SK-N-SH treated with all-trans-retinoic acid at 6 μM for 48 hours (cell line): ENCODE data around the gene INTS3.

Experiments used
- ATAC-seq: fragments of 200-7000 bp; cut with Tn5 transposase; 3 replicates; pipeline ENCODE4 v1.9.1; 2020; ENCODE audit warnings: mild to moderate bottlenecking, moderate library complexity
- ARNTL ChIP-seq: fragments of 450-650 bp; formaldehyde crosslinking; IDR thresholded peaks from 2 replicates; pipeline ENCODE4 v1.5.0; 2020; ENCODE audit warnings: low read depth, mild to moderate bottlenecking, moderate library complexity, borderline replicate concordance
- BACH2 ChIP-seq: fragments of 250-450 bp; sonication (Bioruptor Pico); IDR thresholded peaks from 2 replicates; pipeline ENCODE4 v1.9.0; 2021; ENCODE audit warnings: mild to moderate bottlenecking, borderline replicate concordance
- CREB5 ChIP-seq: fragments of 250-450 bp; sonication (Bioruptor Pico); IDR thresholded peaks from 2 replicates; pipeline ENCODE4 v1.5.1; 2020; ENCODE audit warnings: low read depth, mild to moderate bottlenecking, moderate library complexity
- CSRNP3 ChIP-seq: fragments of 250-450 bp; sonication (Bioruptor Pico); IDR thresholded peaks from 2 replicates; pipeline ENCODE4 v1.5.1; 2021; ENCODE audit warnings: mild to moderate bottlenecking, moderate library complexity
- ESRRG ChIP-seq: fragments of 250-450 bp; sonication (Bioruptor Pico); IDR thresholded peaks from 2 replicates; pipeline ENCODE4 v1.6.1; 2021; ENCODE audit warnings: mild to moderate bottlenecking
- GLIS3 ChIP-seq: fragments of 250-450 bp; sonication (Bioruptor Pico); IDR thresholded peaks from 2 replicates; pipeline ENCODE4 v1.5.0; 2020; ENCODE audit warnings: mild to moderate bottlenecking, moderate library complexity
- ISL1 ChIP-seq: fragments of 250-450 bp; sonication (Bioruptor Pico); IDR thresholded peaks from 2 replicates; pipeline ENCODE4 v2.1.2; 2022; ENCODE audit warnings: mild to moderate bottlenecking, moderate library complexity
- OSR1 ChIP-seq: fragments of 250-450 bp; sonication (Bioruptor Pico); IDR thresholded peaks from 2 replicates; pipeline ENCODE4 v1.8.0; 2022; ENCODE audit warnings: moderate library complexity, mild to moderate bottlenecking, inconsistent platforms
- PATZ1 ChIP-seq: fragments of 250-450 bp; sonication (Bioruptor Pico); IDR thresholded peaks from 2 replicates; pipeline ENCODE4 v1.8.0; 2020; ENCODE audit warnings: mild to moderate bottlenecking, moderate library complexity, borderline replicate concordance
- POU6F1 ChIP-seq: fragments of 250-450 bp; sonication (Bioruptor Pico); IDR thresholded peaks from 2 replicates; pipeline ENCODE4 v1.8.0; 2021; ENCODE audit warnings: low read depth, mild to moderate bottlenecking, moderate library complexity, borderline replicate concordance
- PPARA ChIP-seq: fragments of 250-450 bp; sonication (Bioruptor Pico); IDR thresholded peaks from 2 replicates; pipeline ENCODE4 v1.5.0; 2020; ENCODE audit warnings: mild to moderate bottlenecking, borderline replicate concordance
- RARB ChIP-seq: fragments of 250-450 bp; sonication (Bioruptor Pico); IDR thresholded peaks from 2 replicates; pipeline ENCODE4 v1.8.0; 2021; ENCODE audit warnings: mild to moderate bottlenecking, moderate library complexity
- TCF4 ChIP-seq: fragments of 250-450 bp; sonication (Bioruptor Pico); IDR thresholded peaks from 2 replicates; pipeline ENCODE4 v1.8.0; 2021; ENCODE audit warnings: mild to moderate bottlenecking, moderate library complexity, borderline replicate concordance
- TOX ChIP-seq: fragments of 250-450 bp; sonication (Bioruptor Pico); IDR thresholded peaks from 2 replicates; pipeline ENCODE4 v1.8.0; 2021; ENCODE audit warnings: mild to moderate bottlenecking, moderate library complexity, borderline replicate concordance
- TSHZ2 ChIP-seq: fragments of 250-450 bp; sonication (Bioruptor Pico); IDR thresholded peaks from 2 replicates; pipeline ENCODE4 v1.5.0; 2020; ENCODE audit warnings: mild to moderate bottlenecking, moderate library complexity
- ZC3H10 ChIP-seq: fragments of 250-450 bp; sonication (Bioruptor Pico); IDR thresholded peaks from 2 replicates; pipeline ENCODE4 v1.5.1; 2021; ENCODE audit warnings: mild to moderate bottlenecking, moderate library complexity
- ZFP3 ChIP-seq: fragments of 250-450 bp; sonication (Bioruptor Pico); IDR thresholded peaks from 2 replicates; pipeline ENCODE4 v1.5.0; 2020; ENCODE audit warnings: mild to moderate bottlenecking, moderate library complexity
- ZFP30 ChIP-seq: fragments of 450-650 bp; formaldehyde crosslinking; IDR thresholded peaks from 2 replicates; pipeline ENCODE4 v1.5.0; 2022; ENCODE audit warnings: mild to moderate bottlenecking, moderate library complexity
- ZNF70 ChIP-seq: fragments of 450-650 bp; formaldehyde crosslinking; IDR thresholded peaks from 2 replicates; pipeline ENCODE4 v1.5.0; 2020; ENCODE audit warnings: mild to moderate bottlenecking, moderate library complexity
- ZNF8 ChIP-seq: fragments of 450-650 bp; formaldehyde crosslinking; IDR thresholded peaks from 2 replicates; pipeline ENCODE4 v1.5.0; 2020; ENCODE audit warnings: mild to moderate bottlenecking, moderate library complexity

Gene INTS3

GRCh38 chr1:153795330-153795837, 67.5 kb downstream of the INTS3 start:
- TF ChIP-seq ZNF8 (no peak), PPARA (CRISPR knock-in tag) (no peak), PATZ1 (CRISPR knock-in tag) (no peak), CREB5 (no peak), TSHZ2 (CRISPR knock-in tag) (no peak), ARNTL (CRISPR knock-in tag) (no peak), RARB (CRISPR knock-in tag) (no peak), ZFP3 (CRISPR knock-in tag) (no peak)
- ATAC-seq = no peak

GRCh38 chr1:153795934-153796785, 68.3 kb downstream of the INTS3 start:
- no peak for ATAC-seq
- TF ChIP-seq ZNF70 (CRISPR knock-in tag) (no peak), CREB5 (no peak), GLIS3 (no peak), TOX (CRISPR knock-in tag) (no peak), ZC3H10 (CRISPR knock-in tag) (no peak), ESRRG (no peak), CSRNP3 (CRISPR knock-in tag) (no peak), OSR1 (CRISPR knock-in tag) (no peak), BACH2 (CRISPR knock-in tag) (no peak), ZNF8 (no peak), ZFP30 (CRISPR knock-in tag) (no peak), POU6F1 (no peak), ZFP3 (CRISPR knock-in tag) (no peak), TCF4 (CRISPR knock-in tag) (no peak), ISL1 (CRISPR knock-in tag) (no peak)
